Activated naive CD4-positive, alpha-beta T cell (primary cell): Measurements from ENCODE around the gene ATP8B3.
A peak's percentile ranks its signal among the peaks of the same experiment; 100 is the strongest.

Experiments used
- DNase-seq, 4 experiments: peaks; one replicate each; lab custom pipeline; 2025; lab: John Stamatoyannopoulos, UW

Gene ATP8B3

DNA sequence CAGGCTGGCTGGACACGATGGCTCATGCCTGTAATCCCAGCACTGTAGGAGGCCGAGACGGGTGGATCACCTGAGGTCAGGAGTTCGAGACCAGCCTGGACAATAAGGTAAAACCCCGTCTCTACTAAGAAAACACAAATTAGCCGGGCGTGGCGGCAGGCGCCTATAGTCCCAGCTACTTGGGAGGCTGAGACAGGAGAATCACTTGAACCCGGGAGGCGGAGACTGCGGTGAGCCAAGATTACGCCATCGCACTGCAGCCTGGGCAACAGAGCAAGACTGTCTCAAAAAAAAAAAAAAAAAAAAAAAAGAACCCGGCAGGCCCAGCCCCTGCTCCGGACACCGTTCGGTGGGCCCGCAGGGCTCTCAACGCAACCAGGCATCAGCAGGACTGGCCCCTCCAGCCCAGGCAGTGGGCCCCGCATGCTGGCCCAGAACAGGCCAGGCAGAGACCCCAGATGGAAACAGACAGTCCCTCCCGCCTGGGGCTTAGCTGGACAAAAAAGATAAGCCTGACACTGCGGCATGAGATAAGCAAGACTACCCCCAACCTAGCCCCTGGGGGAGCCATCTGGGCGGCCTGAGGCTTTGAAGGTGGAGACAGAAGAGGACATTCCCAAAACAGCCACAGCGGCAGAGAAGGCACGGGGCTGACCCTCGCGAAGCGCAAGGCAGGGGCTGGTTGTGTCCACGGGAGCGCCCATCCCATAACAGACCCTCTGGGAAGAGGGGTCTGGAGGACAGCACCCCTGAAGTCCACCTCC, 24.6 kb upstream of the ATP8B3 start:
- no peak for DNase-seq

GRCh38 chr19:1833540-1833939, 21.5 kb upstream of the ATP8B3 start:
- no peak for DNase-seq

DNA sequence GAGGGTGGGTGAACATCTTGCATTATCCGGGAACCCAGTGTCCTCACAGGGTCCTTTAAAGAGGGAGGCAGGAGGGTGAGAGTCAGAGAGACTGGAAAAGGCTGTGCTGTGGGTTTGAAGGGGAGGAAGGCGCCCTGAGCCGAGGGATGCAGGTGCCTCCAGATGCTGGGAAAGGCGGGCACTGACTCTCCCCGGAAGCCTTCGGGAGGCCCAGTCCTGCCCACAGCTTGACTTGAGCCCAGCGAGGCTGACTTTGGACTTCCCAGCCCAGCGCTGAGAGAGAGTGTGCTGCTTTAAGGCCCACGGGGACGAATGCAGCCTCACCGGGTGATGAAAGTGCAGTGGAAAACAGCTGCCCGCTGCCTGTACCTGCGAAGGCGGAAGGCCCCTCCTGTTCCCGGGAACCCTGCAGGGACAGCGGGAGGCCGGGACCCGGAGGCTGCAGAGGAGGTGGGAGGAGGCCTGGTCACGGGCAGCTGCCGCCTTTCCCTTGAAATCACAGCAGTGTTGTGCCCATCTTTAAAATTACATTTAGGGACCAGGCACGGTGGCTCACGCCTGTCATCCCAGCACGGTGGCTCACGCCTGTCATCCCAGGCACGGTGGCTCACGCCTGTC, 20.1 kb upstream of the ATP8B3 start:
- no peak for DNase-seq

DNA sequence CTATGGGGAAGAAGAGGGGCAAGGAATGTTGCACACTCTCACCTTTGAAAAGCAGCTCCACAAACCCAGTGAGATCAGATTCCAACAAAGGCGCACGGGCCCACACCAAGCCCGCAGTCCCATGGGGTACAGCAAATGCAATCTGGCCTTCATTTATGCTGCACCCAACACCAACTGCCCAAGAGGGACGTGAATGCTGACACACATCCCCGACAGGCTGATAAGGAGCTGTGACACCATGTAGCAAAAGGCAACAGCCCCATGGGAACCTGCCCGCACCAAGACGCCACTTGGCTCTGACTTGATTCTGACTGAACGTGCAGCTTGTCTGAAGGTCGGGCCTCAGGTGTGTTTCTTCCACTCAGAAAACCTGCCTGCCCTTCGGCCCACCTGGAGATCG, 18.9 kb upstream of the ATP8B3 start:
- no peak for DNase-seq

- no peak for DNase-seq
Measured at GRCh38 chr19:1830568-1830967, 18.5 kb upstream of the ATP8B3 start.

DNA sequence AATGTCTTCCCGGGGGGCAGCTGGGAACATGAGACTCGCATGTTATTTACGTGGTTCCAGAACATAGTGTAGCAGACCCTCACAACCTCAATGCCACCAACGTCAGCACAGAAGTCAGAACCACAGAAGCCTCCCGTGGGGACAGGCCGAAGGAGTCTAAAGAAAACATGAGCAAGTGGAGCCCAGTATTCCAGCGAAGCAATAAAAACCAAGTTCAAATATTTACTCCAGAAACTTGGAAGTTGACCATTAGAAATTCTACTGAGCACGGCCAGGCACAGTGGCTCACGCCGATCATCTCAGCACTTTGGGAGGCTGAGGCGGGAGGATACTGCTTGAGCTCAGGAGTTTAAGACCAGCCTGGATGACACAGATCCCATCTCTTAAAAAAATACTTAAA, 17.9 kb upstream of the ATP8B3 start:
- no peak for DNase-seq

DNA sequence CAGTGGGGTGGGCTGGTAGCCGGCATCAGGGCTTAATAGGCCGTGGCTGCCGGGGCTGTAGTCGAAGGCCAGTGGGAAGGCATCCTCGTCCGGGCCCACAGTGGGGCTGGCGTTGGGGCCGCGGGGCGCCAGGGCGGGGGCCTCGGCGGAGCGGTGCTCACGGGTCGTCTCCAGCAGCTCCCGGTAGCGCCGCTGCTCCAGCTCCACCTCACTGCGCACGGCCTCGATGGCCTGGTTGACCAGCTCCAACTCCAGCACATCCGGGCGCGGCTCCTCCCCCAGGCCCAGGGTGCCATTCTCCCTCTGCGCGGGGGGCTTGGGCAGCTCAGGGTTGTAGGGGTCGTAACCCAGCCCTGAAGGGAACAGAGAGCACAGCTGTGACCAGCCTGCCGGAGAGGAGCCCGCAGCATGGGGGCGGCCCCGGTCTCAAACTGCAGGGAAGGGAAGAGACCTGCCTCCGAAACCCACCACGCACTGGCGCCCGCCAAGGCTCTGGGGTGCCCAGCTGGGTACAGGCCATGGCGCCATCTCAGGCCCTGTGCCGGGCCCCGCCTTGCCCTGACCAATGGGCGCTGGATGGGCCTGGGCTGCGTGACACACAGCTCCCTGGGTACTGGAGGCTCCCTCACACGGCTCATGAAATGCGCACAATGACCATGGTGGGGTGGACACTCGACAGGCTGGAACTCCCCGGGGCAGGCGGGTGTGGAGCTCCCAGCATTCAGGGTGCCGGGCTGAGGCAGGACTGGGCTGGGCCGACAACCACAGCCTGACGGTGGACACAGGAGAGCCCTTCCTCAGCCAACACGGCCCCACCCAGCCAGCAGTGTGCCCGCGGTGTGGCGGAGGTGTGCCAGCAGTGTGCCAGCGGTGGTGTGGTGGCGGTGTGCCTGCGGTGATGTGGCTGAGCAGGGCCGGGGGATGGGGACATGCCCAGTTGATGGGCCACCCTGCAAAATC, 16.5 kb upstream of the ATP8B3 start:
- no peak for DNase-seq

GRCh38 chr19:1827566-1828278, 15.6 kb upstream of the ATP8B3 start:
- DNase-seq: no peak

GRCh38 chr19:1826557-1827521, 14.8 kb upstream of the ATP8B3 start:
- DNase-seq: no peak

- peak; percentile 49 to 72 (median 65) for DNase-seq
Measured at GRCh38 chr19:1825909-1826556, 14.0 kb upstream of the ATP8B3 start.

- no peak for DNase-seq
Measured at GRCh38 chr19:1824252-1824622, 12.2 kb upstream of the ATP8B3 start.

DNA sequence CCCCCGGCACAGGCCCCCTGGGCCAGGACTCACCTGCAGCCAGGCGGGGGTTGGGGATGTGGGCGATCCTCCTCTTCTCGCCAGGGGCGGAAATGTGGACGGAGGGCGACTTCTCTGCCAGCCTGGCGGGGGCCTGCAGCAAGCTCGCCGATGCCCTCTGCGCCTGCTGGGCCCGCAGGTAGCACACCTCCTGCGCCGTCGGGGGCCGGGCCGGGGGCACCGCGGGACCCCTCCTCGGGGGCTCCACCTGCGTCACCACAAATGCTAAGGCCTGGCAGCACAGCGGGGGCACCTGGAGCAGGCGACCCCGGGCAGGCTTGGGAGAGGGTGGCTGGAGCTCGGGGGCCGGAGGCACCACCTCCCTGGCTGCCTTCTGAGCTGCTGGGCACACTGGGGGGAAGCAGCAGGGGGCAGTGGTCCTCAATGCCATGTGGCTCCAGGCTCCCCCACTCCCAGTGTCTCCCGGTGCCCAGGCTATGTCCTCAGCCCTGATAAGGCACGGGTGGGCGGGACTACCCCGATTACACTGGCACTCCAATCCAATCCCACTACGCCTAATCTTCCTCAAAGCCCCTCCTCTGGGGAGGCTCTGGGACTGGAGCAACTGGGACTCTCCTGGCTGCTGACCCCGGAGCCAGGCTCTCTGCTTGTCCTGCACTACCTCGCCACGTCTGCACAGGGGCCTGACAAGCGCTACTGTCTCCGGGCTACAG, 11.6 kb upstream of the ATP8B3 start:
- DNase-seq: no peak

DNA sequence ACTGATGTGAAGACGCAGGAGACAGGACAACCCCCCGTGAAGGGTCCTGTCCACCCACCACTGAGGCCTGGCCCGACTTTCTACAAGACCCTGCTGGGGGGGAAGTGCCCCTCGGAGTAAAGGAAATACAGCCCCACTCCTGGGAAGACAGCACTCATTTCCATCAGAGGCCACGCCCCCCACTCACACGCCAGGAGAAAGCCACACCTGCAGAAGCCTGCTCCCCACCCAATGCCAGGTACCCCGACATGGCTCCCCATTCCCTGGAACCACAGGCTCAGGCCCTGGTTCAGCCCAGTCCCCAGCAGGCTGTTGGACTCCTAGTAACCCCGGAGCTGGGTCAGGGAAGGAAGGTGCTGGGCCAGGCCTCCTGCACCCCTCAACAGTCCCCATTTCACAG, 10.9 kb upstream of the ATP8B3 start:
- DNase-seq: no peak

DNA sequence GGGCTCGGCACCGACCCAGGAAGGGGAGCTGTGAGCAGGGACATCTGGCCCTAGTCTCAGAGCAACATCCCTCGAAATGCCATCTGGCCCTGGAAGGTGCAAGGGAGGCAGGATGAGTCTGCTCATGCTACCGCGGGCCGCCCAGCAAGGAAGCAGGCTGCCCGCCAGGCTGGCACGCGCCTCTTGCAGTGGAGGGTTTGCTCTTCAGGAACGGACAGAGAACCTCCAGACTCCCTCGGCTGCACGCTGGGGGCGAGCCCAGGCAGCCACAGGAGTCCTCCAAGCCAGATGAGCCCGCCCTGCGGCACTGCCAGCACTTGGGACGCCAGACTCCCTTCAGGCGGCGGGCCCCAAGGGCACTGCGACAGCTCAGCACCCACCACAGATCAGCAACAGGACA, 10.1 kb upstream of the ATP8B3 start:
- no peak for DNase-seq

DNA sequence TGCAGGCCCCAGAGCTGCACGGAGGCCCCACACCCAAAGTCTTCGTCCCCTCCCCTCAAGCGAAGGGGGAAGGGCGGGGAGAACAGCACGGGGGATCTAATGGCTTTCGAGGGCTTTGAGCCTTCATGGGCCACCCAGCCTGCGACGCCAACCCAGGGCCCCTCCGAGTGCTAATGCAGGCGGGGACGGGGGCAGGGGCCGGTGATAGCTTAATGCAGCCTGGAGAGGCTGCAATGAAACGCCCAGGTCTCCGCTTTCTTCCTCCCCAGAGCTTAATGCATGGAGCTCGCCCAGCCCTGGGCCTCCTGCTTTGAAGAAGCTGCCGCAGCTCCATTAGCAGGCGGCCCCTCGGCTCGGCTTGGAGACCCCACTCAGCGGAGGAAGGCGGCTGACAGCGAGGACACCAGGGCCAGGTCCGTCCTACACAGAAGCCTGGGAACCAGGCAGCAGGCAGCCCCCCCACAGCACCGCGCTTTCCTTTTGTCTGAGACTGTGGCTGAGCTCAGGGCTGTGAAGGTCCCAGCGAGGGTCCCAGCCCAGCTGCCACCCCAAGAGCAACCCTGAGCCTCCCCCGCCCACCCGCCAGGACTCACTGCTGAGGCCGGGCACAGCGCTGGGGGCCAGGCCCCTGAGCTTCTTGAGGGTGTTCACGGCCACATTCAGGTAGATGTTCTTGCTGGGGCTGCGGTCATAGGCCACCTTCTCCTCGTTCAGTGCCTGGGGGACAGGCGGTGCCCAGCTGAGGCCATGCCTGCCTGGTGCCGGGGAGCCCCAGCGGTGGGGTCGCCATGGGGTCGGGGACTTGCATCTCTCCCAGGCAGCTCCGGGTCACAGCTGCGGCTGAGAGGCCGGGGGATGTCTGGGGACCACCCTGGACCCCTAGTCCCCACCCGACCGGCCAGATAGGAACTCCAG, 7.5 kb upstream of the ATP8B3 start:
- no peak for DNase-seq

- DNase-seq: no peak
Measured at GRCh38 chr19:1818549-1819195, 6.6 kb upstream of the ATP8B3 start.

DNA sequence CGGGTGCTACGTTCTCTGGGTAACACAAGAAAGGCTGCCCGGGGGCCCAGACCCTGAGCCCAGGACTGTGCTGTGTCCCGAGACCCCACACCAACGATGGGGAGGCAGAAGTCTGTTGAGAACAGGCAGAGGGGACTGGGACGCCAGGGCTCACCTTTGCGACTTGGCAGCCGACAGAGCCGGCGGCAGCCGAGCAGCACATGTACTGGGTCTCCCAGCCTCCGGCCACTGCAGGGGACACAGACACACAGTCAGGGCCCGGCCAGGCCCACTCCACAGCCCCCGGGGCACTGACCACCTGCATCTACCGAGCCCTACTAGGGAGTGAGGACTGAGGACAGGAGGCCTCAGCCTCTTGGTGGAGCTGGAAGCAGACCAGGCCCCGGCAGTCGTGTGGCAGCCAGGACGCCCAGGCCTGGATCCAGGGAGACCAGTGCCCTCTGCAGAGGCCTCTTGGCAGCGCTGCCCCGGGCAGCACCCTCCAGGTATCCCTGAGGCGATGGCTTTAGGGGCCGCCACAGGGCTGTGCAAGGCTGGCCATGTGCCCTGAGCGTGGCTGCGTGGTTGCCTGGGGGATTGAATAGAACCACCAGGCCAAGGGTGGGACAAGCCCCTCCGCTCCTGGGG, 5.6 kb upstream of the ATP8B3 start:
- no peak for DNase-seq
